ENCODE measurements around the gene CCDC102B. TPM values are rescaled to one million over a fixed set of nuclear protein-coding genes. Genes with fewer than 3 reads are reported as not detected.

The CCDC102B gene
- total and polyA plus RNA-seq, 2 experiments from 2014 or later = 1.3 to 2.1 TPM

- Histone ChIP-seq H3K27me3 (ENCODE audit: insufficient read depth) (no peaks in the 10 kb centered on the region), H4K20me1 (replicated peaks; ENCODE audit: insufficient read depth) (no peaks in the 10 kb centered on the region), H2AFZ (no peak overlapping the region), H3F3A (replicated peaks; ENCODE audit: low read depth) (no peaks in the 10 kb centered on the region), H3K4me1 (ENCODE audit: insufficient read depth) (no peaks in the 10 kb centered on the region), H3K9me2 (ENCODE audit: insufficient read depth) (no peaks in the 10 kb centered on the region), H3K4me3 (no peak overlapping the region), H3K79me2 (replicated peaks; ENCODE audit: insufficient read depth) (no peaks in the 10 kb centered on the region), H3K27ac (ENCODE audit: low read depth) (no peak overlapping the region), H3K36me3 (ENCODE audit: insufficient read depth) (no peaks in the 10 kb centered on the region), H3K4me2 (no peak overlapping the region)
- Mint-ChIP-seq H3K36me3 (ENCODE audit: low read depth) (no peaks in the 10 kb centered on the region), H3K9me3 (peaks cover 7% of the 10 kb centered on the region; the same call in 2 of the 3 replicates), H3K27me3 (ENCODE audit: insufficient read depth, low read depth, poor library complexity) (no peaks in the 10 kb centered on the region), H3K4me1 (no peaks in the 10 kb centered on the region), H3K4me3 (no peak overlapping the region), H3K27ac (no peak overlapping the region)
- DNase-seq (ENCODE audit: low spot score) (no peak), ATAC-seq (no peak)
- TF ChIP-seq ZNF331 (CRISPR knock-in tag; IDR thresholded peaks at IDR 0.05; ENCODE audit: low read depth) (no peak), NANOG (IDR thresholded peaks at IDR 0.05; ENCODE audit: borderline replicate concordance) (no peak), JUNB (IDR thresholded peaks at IDR 0.05; ENCODE audit: unreplicated experiment) (no peak), EZH2 (IDR thresholded peaks at IDR 0.05; ENCODE audit: low read depth, unreplicated experiment) (no peak), ZNF114 (CRISPR knock-in tag; IDR thresholded peaks at IDR 0.05) (no peak), ZNF462 (CRISPR knock-in tag; IDR thresholded peaks at IDR 0.05) (no peak), STAT1 (IDR thresholded peaks at IDR 0.05; ENCODE audit: unreplicated experiment) (no peak), ETS1 (IDR thresholded peaks at IDR 0.05) (no peak), REST (IDR thresholded peaks at IDR 0.05; ENCODE audit: unreplicated experiment) (no peak)
Measured at GRCh38 chr18:68985172-68985820, 187.4 kb downstream of the CCDC102B start.
